Sigmoid colon (tissue), 4 donors: ENCODE data around the gene P2RY12.

Experiments used
- CTCF ChIP-seq, 4 experiments: fragments of 450-650 bp in 3 of 4; fragments of 200-600 bp in 1 of 4; IDR thresholded peaks; one replicate each; pipeline ENCODE4 v1.5.1; 2016 to 2019; ENCODE audit warnings: antibody characterized with exemption in 4 of 4, mild to moderate bottlenecking in 3 of 4, moderate library complexity in 2 of 4
- EP300 ChIP-seq, 4 donors: sonication (generic); formaldehyde crosslinking; IDR thresholded peaks; one replicate each; pipeline ENCODE4 v1.6.1; 2017; ENCODE audit warnings: antibody characterized with exemption in 4 of 4

GRCh38 chr3:151315136-151315535 lies 69.4 kb downstream of the P2RY12 start:
- TF ChIP-seq CTCF (IDR thresholded peaks at IDR 0.05), result no peak
- TF ChIP-seq EP300 (IDR thresholded peaks at IDR 0.05), result no peak
